ENCODE measurements around the gene MRPL36. TPM values are rescaled to one million over a fixed set of nuclear protein-coding genes. Genes with fewer than 3 reads are reported as not detected.

Gene MRPL36
- total RNA-seq, 1 donor from 2014 or later = 38.0 TPM

- no peak for DNase-seq (ENCODE audit: low spot score in 2 of 2, unreplicated experiment in 2 of 2)
- Mint-ChIP-seq H3K27ac (no peak overlapping the region), H3K4me1 (no peaks in the 10 kb centered on the region), H3K36me3 (no peaks in the 10 kb centered on the region), H3K9me3 (no peaks in the 10 kb centered on the region), H3K4me3 (no peak overlapping the region), H3K27me3 (ENCODE audit: low read depth) (peaks cover 38% of the 10 kb centered on the region)
- no peak for TF ChIP-seq CTCF (IDR thresholded peaks at IDR 0.05; ENCODE audit: unreplicated experiment)
Observed at GRCh38 chr5:1767524-1768282, 31.9 kb downstream of the MRPL36 start.

- no peak for TF ChIP-seq CTCF (IDR thresholded peaks at IDR 0.05; ENCODE audit: unreplicated experiment)
- Mint-ChIP-seq H3K27ac (no peak overlapping the region), H3K4me3 (no peak overlapping the region), H3K4me1 (no peaks in the 10 kb centered on the region), H3K9me3 (no peaks in the 10 kb centered on the region), H3K36me3 (no peaks in the 10 kb centered on the region), H3K27me3 (ENCODE audit: low read depth) (peaks cover 38% of the 10 kb centered on the region)
- DNase-seq (ENCODE audit: low spot score in 2 of 2, unreplicated experiment in 2 of 2) = no peak
Observed at GRCh38 chr5:1765880-1766235, 33.8 kb downstream of the MRPL36 start.

- Mint-ChIP-seq H3K4me3 (no peak overlapping the region), H3K27me3 (ENCODE audit: low read depth) (peaks cover 32% of the 10 kb centered on the region), H3K36me3 (no peaks in the 10 kb centered on the region), H3K9me3 (no peaks in the 10 kb centered on the region), H3K27ac (no peak overlapping the region), H3K4me1 (no peaks in the 10 kb centered on the region)
- TF ChIP-seq CTCF (IDR thresholded peaks at IDR 0.05; ENCODE audit: unreplicated experiment) = no peak
- DNase-seq (ENCODE audit: low spot score in 2 of 2, unreplicated experiment in 2 of 2) = no peak
Observed at GRCh38 chr5:1765141-1765879, 34.3 kb downstream of the MRPL36 start.

GRCh38 chr5:1764606-1764960 lies 35.1 kb downstream of the MRPL36 start:
- Mint-ChIP-seq H3K36me3 (no peaks in the 10 kb centered on the region), H3K4me1 (no peaks in the 10 kb centered on the region), H3K27ac (no peak overlapping the region), H3K9me3 (no peaks in the 10 kb centered on the region), H3K27me3 (ENCODE audit: low read depth) (peaks cover 29% of the 10 kb centered on the region), H3K4me3 (no peak overlapping the region)
- DNase-seq (ENCODE audit: low spot score in 2 of 2, unreplicated experiment in 2 of 2) = peak in 1 of 2 experiments; percentile 34
- TF ChIP-seq CTCF (IDR thresholded peaks at IDR 0.05; ENCODE audit: unreplicated experiment) = no peak

GRCh38 chr5:1763960-1764605 lies 35.6 kb downstream of the MRPL36 start:
- Mint-ChIP-seq H3K4me1 (no peaks in the 10 kb centered on the region), H3K36me3 (no peaks in the 10 kb centered on the region), H3K27me3 (ENCODE audit: low read depth) (peaks cover 29% of the 10 kb centered on the region), H3K4me3 (no peak overlapping the region), H3K27ac (no peak overlapping the region), H3K9me3 (no peaks in the 10 kb centered on the region)
- TF ChIP-seq CTCF (IDR thresholded peaks at IDR 0.05; ENCODE audit: unreplicated experiment) = no peak
- peak in 1 of 2 experiments; percentile 26 for DNase-seq (ENCODE audit: low spot score in 2 of 2, unreplicated experiment in 2 of 2)

All from mesothelial cell of epicardium (in vitro differentiated cells).